ENCODE results near the gene KCTD5.

GRCh38 chr16:2745116-2745890, 63.0 kb downstream of the KCTD5 start:
- no peak for TF ChIP-seq POLR2A (IDR thresholded peaks at IDR 0.05; ENCODE audit: low read length)
- TF ChIP-seq GATA1 (IDR thresholded peaks at IDR 0.05; ENCODE audit: low read depth, low read length), result no peak
